HepG2 (cell line): Measurements from ENCODE around the gene SLC45A3. TPM values are rescaled to one million over a fixed set of nuclear protein-coding genes. Genes with fewer than 3 reads are reported as not detected.

Experiments used
- DMTF1 ChIP-seq: sonication (generic); formaldehyde crosslinking; IDR thresholded peaks from 2 replicates; pipeline ENCODE4 v1.4.0; 2020; ENCODE audit warnings: mild to moderate bottlenecking, missing genetic modification reagents
- GABPA ChIP-seq, 2 experiments: IDR thresholded peaks; 2 replicates each; pipeline ENCODE4 v1.6.1; 2011 to 2016; ENCODE audit warnings: low read depth in 2 of 2, low read length in 1 of 2, missing biosample characterization in 1 of 2, missing genetic modification characterization in 1 of 2
- HNF1A ChIP-seq, 2 experiments: sonication (generic) in 1 of 2; formaldehyde crosslinking in 1 of 2; IDR thresholded peaks; 2 replicates each; pipeline versions ENCODE4 v1.4.0 to v1.6.1; 2016 to 2020; ENCODE audit warnings: borderline replicate concordance in 1 of 2, low read depth in 1 of 2, mild to moderate bottlenecking in 1 of 2, missing genetic modification reagents in 1 of 2
- KLF9 ChIP-seq: IDR thresholded peaks from 2 replicates; pipeline ENCODE4 v1.6.1; 2016; ENCODE audit warnings: low read depth
- NCOA5 ChIP-seq: sonication (generic); formaldehyde crosslinking; IDR thresholded peaks from 2 replicates; pipeline ENCODE4 v1.4.0; 2020; ENCODE audit warnings: missing genetic modification reagents
- NR2C2 ChIP-seq: sonication (generic); formaldehyde crosslinking; IDR thresholded peaks from 2 replicates; pipeline ENCODE4 v1.4.0; 2020; ENCODE audit warnings: missing genetic modification reagents, mild to moderate bottlenecking, moderate library complexity, borderline replicate concordance
- PHF20 ChIP-seq: sonication (generic); formaldehyde crosslinking; IDR thresholded peaks from 2 replicates; pipeline ENCODE4 v1.5.0; 2020; ENCODE audit warnings: mild to moderate bottlenecking, missing genetic modification reagents
- PRMT3 ChIP-seq: sonication (generic); formaldehyde crosslinking; IDR thresholded peaks from 2 replicates; pipeline ENCODE4 v1.8.1; 2022; ENCODE audit warnings: low read depth, mild to moderate bottlenecking, moderate library complexity, missing genetic modification reagents, borderline replicate concordance
- RFXAP ChIP-seq: sonication (generic); formaldehyde crosslinking; IDR thresholded peaks from 2 replicates; pipeline ENCODE4 v1.4.0; 2020; ENCODE audit warnings: missing genetic modification reagents, borderline replicate concordance
- SMARCC2 ChIP-seq: fragments of 450-650 bp; IDR thresholded peaks from 2 replicates; pipeline ENCODE4 v1.6.1; 2017; ENCODE audit warnings: antibody characterized with exemption, mild to moderate bottlenecking
- TEAD2 ChIP-seq: sonication (generic); formaldehyde crosslinking; IDR thresholded peaks from 2 replicates; pipeline ENCODE4 v1.9.0; 2021; ENCODE audit warnings: missing genetic modification reagents
- XRCC5 ChIP-seq: fragments of 200-400 bp; formaldehyde crosslinking; optimal IDR thresholded peaks from 2 replicates; pipeline ENCODE3; 2017; ENCODE audit warnings: mild to moderate bottlenecking, low read length
- ZIK1 ChIP-seq: sonication (generic); formaldehyde crosslinking; IDR thresholded peaks from 2 replicates; pipeline ENCODE4 v1.5.0; 2020; ENCODE audit warnings: mild to moderate bottlenecking, low read depth, missing genetic modification reagents, borderline replicate concordance
- ZNF17 ChIP-seq: sonication (generic); formaldehyde crosslinking; IDR thresholded peaks from 2 replicates; pipeline ENCODE4 v1.5.0; 2020; ENCODE audit warnings: mild to moderate bottlenecking, missing genetic modification reagents
- ZNF235 ChIP-seq: sonication (generic); formaldehyde crosslinking; IDR thresholded peaks from 2 replicates; pipeline ENCODE4 v1.8.1; 2023; ENCODE audit warnings: mild to moderate bottlenecking, missing genetic modification reagents, borderline replicate concordance
- ZNF362 ChIP-seq: sonication (generic); formaldehyde crosslinking; IDR thresholded peaks from 2 replicates; pipeline ENCODE4 v1.4.0; 2020; ENCODE audit warnings: missing genetic modification reagents, mild to moderate bottlenecking, borderline replicate concordance
- ZNF576 ChIP-seq: sonication (generic); formaldehyde crosslinking; IDR thresholded peaks from 2 replicates; pipeline ENCODE4 v1.4.0; 2020; ENCODE audit warnings: mild to moderate bottlenecking, missing genetic modification reagents
- ZNF780A ChIP-seq: sonication (generic); formaldehyde crosslinking; IDR thresholded peaks from 2 replicates; pipeline ENCODE4 v1.8.0; 2022; ENCODE audit warnings: mild to moderate bottlenecking, missing genetic modification reagents, moderate library complexity
- ZNF83 ChIP-seq: sonication (generic); formaldehyde crosslinking; IDR thresholded peaks from 2 replicates; pipeline ENCODE4 v1.4.0; 2020; ENCODE audit warnings: missing genetic modification reagents, mild to moderate bottlenecking, borderline replicate concordance
- ZSCAN22 ChIP-seq: sonication (generic); formaldehyde crosslinking; IDR thresholded peaks from 2 replicates; pipeline ENCODE4 v1.4.0; 2020; ENCODE audit warnings: mild to moderate bottlenecking, missing genetic modification reagents
- polyA plus RNA-seq, 8 experiments: library from polyadenylated mRNA; depleted of rRNA in 3 of 8; stranded (reverse) in 7 of 8; unstranded in 1 of 8; fragments of >200 nt; fragmentation: Illumina TruSeq in 4 of 8; extraction: Trizol in 4 of 8; gene quantifications; 2 replicates each; pipeline versions ENCODE4 v1.2.1 to v1.2.3, GENCODE V29; 2011 to 2016; ENCODE audit warnings: low read depth in 4 of 8, missing spikeins in 1 of 8, mixed read lengths in 1 of 8; ENCODE audit not compliant: insufficient read depth in 1 of 8
- total RNA-seq, 5 experiments: library from RNA; depleted of rRNA; stranded (reverse); fragments of >200 nt; fragmentation: Illumina TruSeq; extraction: Trizol; gene quantifications; 2 replicates each; pipeline ENCODE4 v1.2.3, GENCODE V29; 2016; ENCODE audit warnings: low read depth in 1 of 5

The SLC45A3 gene
- total and polyA plus RNA-seq, 2 of the 13 experiments (the other 11 are each of a cell fraction or from before 2014, with no cell fraction given) = 3.4 to 4.1 TPM

GRCh38 chr1:205631768-205632668, 48.3 kb downstream of the SLC45A3 start, which contains the start of gene ELK4 (continued):
- TF ChIP-seq RFXAP = no peak; the same call in 1 of the 2 replicates
- no peak for TF ChIP-seq ZNF83 (CRISPR knock-in tag)
- TF ChIP-seq SMARCC2 = no peak
- no peak for TF ChIP-seq ZSCAN22 (CRISPR knock-in tag)
- TF ChIP-seq ZNF362 (CRISPR knock-in tag) = no peak
- 0 out of 2 replicates have a peak, but pooled peaks have one; percentile 24 for TF ChIP-seq ZNF780A
- no peak for TF ChIP-seq PRMT3
- TF ChIP-seq ZNF235 (CRISPR knock-in tag) = no peak
- no peak for TF ChIP-seq DMTF1 (CRISPR knock-in tag)
- TF ChIP-seq NCOA5 = no peak
- TF ChIP-seq ZIK1 (CRISPR knock-in tag) = no peak
- TF ChIP-seq HNF1A (IDR thresholded peaks at IDR 0.05; ENCODE audit: low read depth) = no peak
- TF ChIP-seq HNF1A (CRISPR knock-in tag; IDR thresholded peaks at IDR 0.05; ENCODE audit: borderline replicate concordance) = peak; percentile 48; the same call in 1 of the 2 replicates
- peak; percentile 69 for TF ChIP-seq XRCC5
- TF ChIP-seq NR2C2 (CRISPR knock-in tag) = peak; percentile 60
- TF ChIP-seq GABPA (IDR thresholded peaks at IDR 0.05; ENCODE audit: low read depth, low read length) = peak; percentile 85
- TF ChIP-seq GABPA (CRISPR knock-in tag; IDR thresholded peaks at IDR 0.05; ENCODE audit: low read depth) = peak; percentile 91
- peak; percentile 74 for TF ChIP-seq PHF20 (CRISPR knock-in tag)
- no peak for TF ChIP-seq TEAD2 (CRISPR knock-in tag)
- 0 out of 2 replicates have a peak, but pooled peaks have one; percentile 68 for TF ChIP-seq KLF9 (CRISPR knock-in tag)
- no peak for TF ChIP-seq ZNF576
- no peak for TF ChIP-seq ZNF17
